K562 (cell line): ENCODE data around the gene THOC1. TPM values are rescaled to one million over a fixed set of nuclear protein-coding genes. Genes with fewer than 3 reads are reported as not detected.

Experiments
- BCOR ChIP-seq: fragments of 450-650 bp; IDR thresholded peaks from 2 replicates; pipeline ENCODE4 v1.6.1; 2016
- CBFB ChIP-seq: sonication (generic); formaldehyde crosslinking; IDR thresholded peaks from 2 replicates; pipeline ENCODE4 v1.4.0; 2020; ENCODE audit warnings: mild to moderate bottlenecking, missing genetic modification reagents
- CBX3 ChIP-seq, 2 experiments: IDR thresholded peaks; 1 replicate in 1 of 2; 2 replicates in 1 of 2; pipeline ENCODE4 v1.6.1; 2012; ENCODE audit warnings: inconsistent platforms in 2 of 2, low read length in 2 of 2, borderline replicate concordance in 1 of 2, control low read depth in 1 of 2
- CHD1 ChIP-seq: fragments of 200-600 bp; sonication (generic); IDR thresholded peaks from one replicate; pipeline ENCODE4 v1.6.1; 2012; ENCODE audit warnings: mild to moderate bottlenecking, moderate library complexity, low read length, inconsistent platforms
- CSDE1 ChIP-seq, 2 experiments: fragments of 450-650 bp; IDR thresholded peaks; 2 replicates each; pipeline ENCODE4 v1.6.1; 2016; ENCODE audit warnings: mild to moderate bottlenecking in 1 of 2
- ELK1 ChIP-seq: sonication (generic); formaldehyde crosslinking; IDR thresholded peaks from 2 replicates; pipeline ENCODE4 v1.8.1; 2022; ENCODE audit warnings: missing genetic modification reagents
- ETS1 ChIP-seq: conservative IDR thresholded peaks from 2 replicates; pipeline ENCODE4 v1.6.1; 2011; ENCODE audit warnings: low read depth, mild to moderate bottlenecking, low read length; ENCODE audit not compliant: control insufficient read depth
- FOXA3 ChIP-seq, 2 experiments: fragments of 450-650 bp in 1 of 2; sonication (generic) in 1 of 2; formaldehyde crosslinking; IDR thresholded peaks in 1 of 2; conservative IDR thresholded peaks in 1 of 2; 2 replicates each; pipeline versions ENCODE4 v1.4.0 to v1.8.0; 2020 to 2022; ENCODE audit warnings: mild to moderate bottlenecking in 2 of 2, missing genetic modification reagents in 1 of 2
- FOXJ2 ChIP-seq: fragments of 200-800 bp; sonication (Bioruptor generic); IDR thresholded peaks from 2 replicates; pipeline ENCODE4 v1.6.1; 2016; ENCODE audit warnings: missing genetic modification characterization, missing compliant biosample characterization
- MBD1 ChIP-seq: fragments of 250-450 bp; sonication (Bioruptor Pico); IDR thresholded peaks from 2 replicates; pipeline ENCODE4 v1.8.0; 2022; ENCODE audit warnings: inconsistent platforms
- MYNN ChIP-seq, 2 experiments: sonication (generic); formaldehyde crosslinking in 1 of 2; IDR thresholded peaks; 2 replicates each; pipeline versions ENCODE4 v1.5.0 to v1.6.1; 2016 to 2020; ENCODE audit warnings: antibody characterized with exemption in 1 of 2, missing genetic modification reagents in 1 of 2
- NCOR1 ChIP-seq: fragments of 450-650 bp; IDR thresholded peaks from 2 replicates; pipeline ENCODE4 v1.6.1; 2016; ENCODE audit warnings: mild to moderate bottlenecking, moderate library complexity
- ZBTB43 ChIP-seq: sonication (generic); formaldehyde crosslinking; IDR thresholded peaks from 2 replicates; pipeline ENCODE4 v1.8.0; 2023; ENCODE audit warnings: mild to moderate bottlenecking, missing genetic modification reagents
- ZKSCAN1 ChIP-seq: fragments of 150-350 bp; IDR thresholded peaks from 2 replicates; pipeline ENCODE4 v1.6.1; 2016; ENCODE audit warnings: low read depth, low read length
- ZZZ3 ChIP-seq: fragments of 450-650 bp; IDR thresholded peaks from 2 replicates; pipeline ENCODE4 v1.6.1; 2016; ENCODE audit warnings: antibody characterized with exemption, mild to moderate bottlenecking, moderate library complexity
- polyA plus RNA-seq, 8 experiments: library from polyadenylated mRNA; depleted of rRNA in 4 of 8; stranded (reverse) in 5 of 8; unstranded in 3 of 8; fragments of >200 nt; fragmentation: Nextera tagmentation in 2 of 8; fragmentation: Illumina TruSeq in 1 of 8; extraction: Ambion mirVana in 2 of 8; extraction: Trizol in 1 of 8; gene quantifications; 2 replicates each; pipeline versions ENCODE4 v1.2.1 to v1.2.3, GENCODE V29; 2011 to 2014; ENCODE audit warnings: inconsistent platforms in 1 of 8, missing spikeins in 1 of 8
- total RNA-seq, 7 experiments: library from RNA; depleted of rRNA in 6 of 7; stranded (reverse); fragments of >200 nt in 6 of 7; fragmentation: Illumina TruSeq in 2 of 7; extraction: Trizol in 2 of 7; gene quantifications; 2 replicates each; pipeline versions ENCODE4 v1.2.1 to v1.2.3, GENCODE V29; 2011 to 2021; ENCODE audit warnings: low replicate concordance in 1 of 7

The THOC1 gene
- total and polyA plus RNA-seq, 9 of the 15 experiments (the other 6 are each of a cell fraction or from before 2014, with no cell fraction given) = 71.1 to 143 (median 107) TPM

GRCh38 chr18:267688-268552, at the start of gene THOC1 (continued):
- TF ChIP-seq CSDE1 (IDR thresholded peaks at IDR 0.05) (peak in 1 of 2 experiments; percentile 79; a peak in 2 of 4 replicates), ETS1 (peak; percentile 86), MBD1 (CRISPR knock-in tag) (no peak), NCOR1 (peak; percentile 53; the same call in 1 of the 2 replicates), ZKSCAN1 (peak; percentile 76), ZBTB43 (CRISPR knock-in tag) (peak; percentile 58; the same call in 1 of the 2 replicates), CBX3 (IDR thresholded peaks at IDR 0.05; ENCODE audit: borderline replicate concordance in 1 of 2, low read length in 2 of 2) (peak in 1 of 2 experiments; percentile 17; a peak in 1 of 3 replicates), FOXJ2 (tag) (peak; percentile 71; the same call in 1 of the 2 replicates), ELK1 (CRISPR knock-in tag) (no peak), FOXA3 (CRISPR knock-in tag; conservative IDR thresholded peaks at IDR 0.05 in 1 of 2, IDR thresholded peaks at IDR 0.05 in 1 of 2) (peak in 1 of 2 experiments; percentile 65; a peak in 2 of 4 replicates), CHD1 (peak; percentile 88), BCOR (peak; percentile 32), CBFB (peak; percentile 87), MYNN (IDR thresholded peaks at IDR 0.05) (no peak), MYNN (CRISPR knock-in tag; IDR thresholded peaks at IDR 0.05) (no peak), ZZZ3 (no peak; the same call in 1 of the 2 replicates)
